PC-3 (cell line): Measurements from ENCODE around the gene GTF2B. TPM values are rescaled to one million over a fixed set of nuclear protein-coding genes. Genes with fewer than 3 reads are reported as not detected.
"Not testable (repeated sequence)": the region's sequence is repeated elsewhere in the genome, so short reads cannot be mapped to it uniquely, and the experiment has no call there.

Experiments
- ATAC-seq: fragments of 200-7000 bp; cut with Tn5 transposase; 2 replicates; pipeline ENCODE4 v1.9.1; 2020; ENCODE audit warnings: mild to moderate bottlenecking, moderate library complexity
- BruUV-seq: library from RNA; stranded (reverse); fragments of 400-500 nt; replicated peaks from 2 replicates; lab custom pipeline; 2021; lab: Mats Ljungman, UMichigan
- CTCF ChIA-PET: fragments of 300-600 bp; sonication (Branson Sonifier 250); formaldehyde crosslinking; loops from one replicate; lab custom pipeline; 2022; ENCODE audit warnings: antibody characterized with exemption; lab: Charles Lee
- POLR2A ChIA-PET: fragments of 300-600 bp; sonication (Branson Sonifier 250); formaldehyde crosslinking; loops from one replicate; lab custom pipeline; 2022; ENCODE audit warnings: antibody characterized with exemption; ENCODE audit not compliant: unreplicated experiment; lab: Charles Lee
- DNase-seq: peaks from one replicate; pipeline ENCODE4 v3.0.0-alpha.2; 2015
- H2AFZ ChIP-seq: fragments of 300-600 bp; sonication (generic); 2 replicates; pipeline ENCODE4 v1.6.0; 2016; ENCODE audit warnings: antibody characterized with exemption, low read length
- H3F3A ChIP-seq: fragments of 300-600 bp; sonication (generic); one replicate; pipeline ENCODE4 v1.6.0; 2017; ENCODE audit warnings: antibody characterized with exemption, low read length, control low read depth, mild to moderate bottlenecking; ENCODE audit not compliant: unreplicated experiment
- H3K27ac ChIP-seq: fragments of 300-600 bp; sonication (generic); 2 replicates; pipeline ENCODE4 v1.5.1; 2016; ENCODE audit warnings: mild to moderate bottlenecking, low read length
- H3K27me3 ChIP-seq: fragments of 300-600 bp; sonication (generic); 2 replicates; pipeline ENCODE4 v1.6.1; 2016; ENCODE audit warnings: low read length, mixed read lengths
- H3K36me3 ChIP-seq: fragments of 300-600 bp; sonication (generic); 2 replicates; pipeline ENCODE4 v1.6.1; 2016; ENCODE audit warnings: low read depth, mixed run types, low read length, mixed read lengths
- H3K4me1 ChIP-seq: fragments of 300-600 bp; sonication (generic); 2 replicates; pipeline ENCODE4 v1.5.1; 2016; ENCODE audit warnings: low read length; ENCODE audit not compliant: insufficient read depth
- H3K4me2 ChIP-seq: fragments of 300-600 bp; sonication (generic); 2 replicates; pipeline ENCODE4 v1.6.0; 2016; ENCODE audit warnings: low read length
- H3K4me3 ChIP-seq: fragments of 300-600 bp; sonication (generic); 2 replicates; pipeline ENCODE4 v1.5.1; 2016; ENCODE audit warnings: mild to moderate bottlenecking, low read length, mixed read lengths
- H3K79me2 ChIP-seq: fragments of 300-600 bp; sonication (generic); 2 replicates; pipeline ENCODE4 v1.6.1; 2017; ENCODE audit warnings: low read length, mixed read lengths
- H3K9ac ChIP-seq: fragments of 300-600 bp; sonication (generic); 2 replicates; pipeline ENCODE4 v1.6.0; 2016; ENCODE audit warnings: mild to moderate bottlenecking, low read length
- H3K9me2 ChIP-seq: fragments of 300-600 bp; sonication (generic); replicated peaks from 2 replicates; pipeline ENCODE4 v1.6.1; 2016; ENCODE audit warnings: mixed run types, low read length, mixed read lengths
- H3K9me3 ChIP-seq: fragments of 300-600 bp; sonication (generic); 2 replicates; pipeline ENCODE4 v1.6.1; 2016; ENCODE audit warnings: low read length, mixed read lengths
- H4K20me1 ChIP-seq: fragments of 300-600 bp; sonication (generic); 2 replicates; pipeline ENCODE4 v1.6.1; 2016; ENCODE audit warnings: low read length, mixed read lengths
- CTCF ChIP-seq: fragments of 300-600 bp; sonication (generic); conservative IDR thresholded peaks from 2 replicates; pipeline ENCODE4 v1.5.1; 2017; ENCODE audit warnings: antibody characterized with exemption, low read depth, mild to moderate bottlenecking, low read length
- EZH2 ChIP-seq: fragments of 300-600 bp; sonication (generic); IDR thresholded peaks from one replicate; pipeline ENCODE4 v1.6.1; 2017; ENCODE audit warnings: antibody characterized with exemption, mild to moderate bottlenecking, low read length; ENCODE audit not compliant: unreplicated experiment
- EZH2phosphoT487 ChIP-seq: fragments of 300-600 bp; sonication (generic); IDR thresholded peaks from 2 replicates; pipeline ENCODE4 v1.6.1; 2018; ENCODE audit warnings: mild to moderate bottlenecking, antibody characterized with exemption, low read length, borderline replicate concordance
- intact Hi-C: fragments of 100-400 bp; cut with micrococcal nuclease; formaldehyde crosslinking; loops from 2 replicates; pipeline ENCODE4 v1.9.0; 2023
- total RNA-seq: library from RNA; depleted of rRNA; stranded (reverse); fragments of >200 nt; gene quantifications from 2 replicates; pipeline ENCODE4 v1.2.3, GENCODE V29; 2014

Gene GTF2B
- total RNA-seq, 1 experiment from 2014 or later: 32.1 TPM

GRCh38 chr1:88851303-88852063 lies 39.9 kb downstream of the GTF2B start:
- no TSS peak for BruUV-seq
- Histone ChIP-seq H4K20me1 (no peaks in the 10 kb centered on the region), H3K36me3 (peaks cover 19% of the 10 kb centered on the region), H3K9me3 (no peaks in the 10 kb centered on the region), H3K4me1 (no peaks in the 10 kb centered on the region), H3K9me2 (no peaks in the 10 kb centered on the region), H3K4me2 (no peak overlapping the region), H3K79me2 (no peaks in the 10 kb centered on the region), H3K27ac (no peak overlapping the region), H3F3A (no peaks in the 10 kb centered on the region), H3K9ac (no peak overlapping the region), H3K27me3 (no peaks in the 10 kb centered on the region), H3K4me3 (no peak overlapping the region), H2AFZ (no peak overlapping the region)
- intact Hi-C loops: no loop called here
- POLR2A ChIA-PET: no interaction called here
- CTCF ChIA-PET: no interaction called here
- DNase-seq (no peak), ATAC-seq (no peak)
- TF ChIP-seq EZH2 (no peak), EZH2phosphoT487 (no peak), CTCF (no peak)

- intact Hi-C loops: loop anchor here (5.0 kb wide), 1 partner anchor 195 kb away; no protein-coding TSS in a partner anchor
- H3K4me2 ChIP-seq: no peak overlapping the region
- no TSS peak for BruUV-seq
- peaks cover 3% of the 10 kb centered on the region; the same call in 1 of the 2 replicates for H3K36me3 ChIP-seq
- no peak for DNase-seq
- POLR2A ChIA-PET: no interaction called here
- TF ChIP-seq EZH2 (no peak), EZH2phosphoT487 (no peak), CTCF (no peak)
- H3K9me3 ChIP-seq: no peaks in the 10 kb centered on the region
- H3K79me2 ChIP-seq: no peaks in the 10 kb centered on the region
- no peak for ATAC-seq
- no peak overlapping the region for H3K27ac ChIP-seq
- H3K4me1 ChIP-seq: no peaks in the 10 kb centered on the region
- no peaks in the 10 kb centered on the region for H3K9me2 ChIP-seq
- H3F3A ChIP-seq: no peaks in the 10 kb centered on the region
- no peak overlapping the region for H3K4me3 ChIP-seq
- H4K20me1 ChIP-seq: no peaks in the 10 kb centered on the region
- no peaks in the 10 kb centered on the region for H3K27me3 ChIP-seq
- CTCF ChIA-PET: no interaction called here
- H2AFZ ChIP-seq: no peak overlapping the region
- H3K9ac ChIP-seq: no peak overlapping the region
These were observed 43.7 kb downstream of the GTF2B start for GRCh38 chr1:88847643-88848042.

- Histone ChIP-seq H3K27ac (no peak overlapping the region), H3K9ac (no peak overlapping the region), H2AFZ (no peak overlapping the region), H3K27me3 (no peaks in the 10 kb centered on the region), H3K9me3 (no peaks in the 10 kb centered on the region), H3K4me2 (no peak overlapping the region), H3K4me1 (no peaks in the 10 kb centered on the region), H3K4me3 (no peak overlapping the region), H3K36me3 (peaks cover 3% of the 10 kb centered on the region; the same call in 1 of the 2 replicates), H3K9me2 (no peaks in the 10 kb centered on the region), H3K79me2 (no peaks in the 10 kb centered on the region), H3F3A (no peaks in the 10 kb centered on the region), H4K20me1 (no peaks in the 10 kb centered on the region)
- TF ChIP-seq EZH2phosphoT487 (no peak), CTCF (no peak), EZH2 (no peak)
- POLR2A ChIA-PET: no interaction called here
- CTCF ChIA-PET: no interaction called here
- no TSS peak for BruUV-seq
- ATAC-seq: no peak
- intact Hi-C loops: no loop called here
- no peak for DNase-seq
These were observed 65.6 kb downstream of the GTF2B start for GRCh38 chr1:88825721-88826120.

- H3K79me2 ChIP-seq, CTCF ChIA-PET, ATAC-seq: not testable (repeated sequence)
These were observed 71.7 kb downstream of the GTF2B start for GRCh38 chr1:88819642-88820041.

More at GRCh38 chr1:88819642-88820041, 71.7 kb downstream of the GTF2B start:
- H4K20me1 ChIP-seq, BruUV-seq, H2AFZ ChIP-seq, H3K9me3 ChIP-seq, H3K4me3 ChIP-seq, POLR2A ChIA-PET, H3K4me1 ChIP-seq, H3K4me2 ChIP-seq, intact Hi-C loops, H3K9me2 ChIP-seq, H3K27me3 ChIP-seq, H3K27ac ChIP-seq, H3K36me3 ChIP-seq, H3K9ac ChIP-seq, DNase-seq, H3F3A ChIP-seq: not testable (repeated sequence)
